Caco-2 (cell line): ENCODE results near the gene ALDH3B1. TPM values are rescaled to one million over a fixed set of nuclear protein-coding genes. Genes with fewer than 3 reads are reported as not detected.

ENCODE experiments used
- BruUV-seq: library from RNA; stranded (reverse); fragments of 400-500 nt; replicated peaks from 2 replicates; lab custom pipeline; 2021; lab: Mats Ljungman, UMichigan
- CTCF ChIA-PET: fragments of 300-600 bp; sonication (Branson Sonifier 250); formaldehyde crosslinking; loops from one replicate; lab custom pipeline; 2022; ENCODE audit warnings: antibody characterized with exemption; lab: Charles Lee
- POLR2A ChIA-PET: fragments of 300-600 bp; sonication (Branson Sonifier 250); formaldehyde crosslinking; loops from one replicate; lab custom pipeline; 2022; ENCODE audit warnings: antibody characterized with exemption; lab: Charles Lee
- DNase-seq, 2 experiments: peaks; one replicate each; pipeline versions ENCODE4 v3.0.0 to v3.0.0-alpha.2; 2020 to 2022
- H3K27me3 ChIP-seq: replicated peaks from 2 replicates; pipeline ENCODE4 v1.6.0; 2011; ENCODE audit warnings: low read length; ENCODE audit not compliant: control insufficient read depth, insufficient read depth
- H3K36me3 ChIP-seq: 2 replicates; pipeline ENCODE4 v1.5.1; 2011; ENCODE audit warnings: low read length; ENCODE audit not compliant: control insufficient read depth, insufficient read depth
- H3K4me1 ChIP-seq: fragments of 250-450 bp; sonication (Bioruptor Pico); 2 replicates; pipeline ENCODE4 v1.5.1; 2020; ENCODE audit warnings: mild to moderate bottlenecking
- H3K4me3 ChIP-seq: 2 replicates; pipeline ENCODE4 v1.5.1; 2011; ENCODE audit warnings: low read depth, mild to moderate bottlenecking, control low read depth, low read length
- H3K9me3 ChIP-seq: fragments of 250-450 bp; sonication (Bioruptor Pico); 2 replicates; pipeline ENCODE4 v1.5.1; 2020; ENCODE audit warnings: mild to moderate bottlenecking, moderate library complexity
- H3K27ac Mint-ChIP-seq: one replicate; pipeline ENCODE4 v1.8.0; 2022; ENCODE audit warnings: mixed read lengths; ENCODE audit not compliant: unreplicated experiment
- H3K27me3 Mint-ChIP-seq: one replicate; pipeline ENCODE4 v1.8.0; 2022; ENCODE audit warnings: mixed read lengths; ENCODE audit not compliant: insufficient read depth, unreplicated experiment
- H3K36me3 Mint-ChIP-seq: one replicate; pipeline ENCODE4 v1.8.0; 2022; ENCODE audit warnings: mild to moderate bottlenecking, mixed read lengths; ENCODE audit not compliant: insufficient read depth, unreplicated experiment
- H3K4me1 Mint-ChIP-seq: one replicate; pipeline ENCODE4 v1.8.0; 2022; ENCODE audit warnings: low read depth, mixed read lengths; ENCODE audit not compliant: unreplicated experiment
- H3K4me3 Mint-ChIP-seq: one replicate; pipeline ENCODE4 v1.8.0; 2022; ENCODE audit warnings: mild to moderate bottlenecking, moderate library complexity, mixed read lengths; ENCODE audit not compliant: unreplicated experiment
- H3K9me3 Mint-ChIP-seq: one replicate; pipeline ENCODE4 v1.8.0; 2022; ENCODE audit warnings: mixed read lengths; ENCODE audit not compliant: unreplicated experiment
- intact Hi-C: fragments of 100-400 bp; cut with micrococcal nuclease; formaldehyde crosslinking; loops from one replicate; pipeline ENCODE4 v1.10.0; 2022; ENCODE audit not compliant: unreplicated experiment
- total RNA-seq: library from RNA; stranded (reverse); gene quantifications from 2 replicates; pipeline ENCODE4 v1.2.3, GENCODE V29; 2022
- TF ChIP-seq, protein P1 (sequence below), 2 experiments: fragments of 200-600 bp in 1 of 2; IDR thresholded peaks; 1 replicate in 1 of 2; 2 replicates in 1 of 2; pipeline versions ENCODE4 v1.5.1 to v1.8.0; 2011 to 2022; ENCODE audit warnings: antibody characterized with exemption in 1 of 2, control low read depth in 1 of 2, inconsistent platforms in 1 of 2, low read depth in 1 of 2, low read length in 1 of 2, mild to moderate bottlenecking in 1 of 2, moderate library complexity in 1 of 2; ENCODE audit not compliant: insufficient read depth in 1 of 2, severe bottlenecking in 1 of 2, unreplicated experiment in 1 of 2

ALDH3B1 gene
- total RNA-seq, 1 experiment from 2014 or later = 8.2 TPM

DNA sequence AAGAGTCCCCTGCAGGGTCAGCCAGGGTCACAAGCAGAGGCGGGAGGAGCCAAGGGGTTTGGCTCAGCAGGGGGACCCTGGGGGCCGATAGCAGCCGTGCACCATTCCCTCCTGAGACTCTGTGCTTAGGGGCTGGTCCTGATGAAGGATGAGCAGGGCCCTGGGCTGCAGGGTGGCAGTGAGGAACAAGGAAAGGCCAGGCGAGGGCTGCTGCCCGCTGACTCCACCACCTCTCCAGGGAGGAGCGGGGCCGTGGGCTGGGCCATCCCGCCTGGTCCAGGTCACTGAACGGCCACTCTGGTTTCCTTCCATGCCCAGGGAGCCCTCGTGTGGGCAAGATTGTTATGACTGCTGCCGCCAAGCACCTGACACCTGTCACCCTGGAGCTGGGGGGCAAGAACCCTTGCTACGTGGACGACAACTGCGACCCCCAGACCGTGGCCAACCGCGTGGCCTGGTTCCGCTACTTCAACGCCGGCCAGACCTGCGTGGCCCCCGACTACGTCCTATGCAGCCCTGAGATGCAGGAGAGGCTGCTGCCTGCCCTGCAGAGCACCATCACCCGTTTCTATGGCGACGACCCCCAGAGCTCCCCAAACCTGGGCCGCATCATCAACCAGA lies 11.2 kb downstream of the ALDH3B1 start:
- intact Hi-C loops = loop anchor here (1.0 kb wide), 1 partner anchor 11 kb away; the partner anchor contains the start of gene ALDH3B1
- DNase-seq = peak in 1 of 2 experiments; percentile 67

DNA sequence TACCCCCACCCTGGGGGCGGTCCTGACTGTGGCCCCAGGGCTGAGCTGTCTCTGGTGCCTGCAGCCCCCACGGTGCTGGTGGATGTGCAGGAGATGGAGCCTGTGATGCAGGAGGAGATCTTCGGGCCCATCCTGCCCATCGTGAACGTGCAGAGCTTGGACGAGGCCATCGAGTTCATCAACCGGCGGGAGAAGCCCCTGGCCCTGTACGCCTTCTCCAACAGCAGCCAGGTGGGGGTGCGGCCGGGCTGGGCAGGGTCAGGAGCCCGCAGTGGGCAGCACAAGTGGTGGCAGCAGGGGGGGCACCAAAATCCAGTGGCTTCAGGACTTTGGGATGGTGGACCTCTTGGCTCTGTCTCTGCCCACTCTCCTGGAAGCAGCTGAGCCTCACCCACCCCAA lies 12.4 kb downstream of the ALDH3B1 start:
- TF ChIP-seq, protein P1, sequence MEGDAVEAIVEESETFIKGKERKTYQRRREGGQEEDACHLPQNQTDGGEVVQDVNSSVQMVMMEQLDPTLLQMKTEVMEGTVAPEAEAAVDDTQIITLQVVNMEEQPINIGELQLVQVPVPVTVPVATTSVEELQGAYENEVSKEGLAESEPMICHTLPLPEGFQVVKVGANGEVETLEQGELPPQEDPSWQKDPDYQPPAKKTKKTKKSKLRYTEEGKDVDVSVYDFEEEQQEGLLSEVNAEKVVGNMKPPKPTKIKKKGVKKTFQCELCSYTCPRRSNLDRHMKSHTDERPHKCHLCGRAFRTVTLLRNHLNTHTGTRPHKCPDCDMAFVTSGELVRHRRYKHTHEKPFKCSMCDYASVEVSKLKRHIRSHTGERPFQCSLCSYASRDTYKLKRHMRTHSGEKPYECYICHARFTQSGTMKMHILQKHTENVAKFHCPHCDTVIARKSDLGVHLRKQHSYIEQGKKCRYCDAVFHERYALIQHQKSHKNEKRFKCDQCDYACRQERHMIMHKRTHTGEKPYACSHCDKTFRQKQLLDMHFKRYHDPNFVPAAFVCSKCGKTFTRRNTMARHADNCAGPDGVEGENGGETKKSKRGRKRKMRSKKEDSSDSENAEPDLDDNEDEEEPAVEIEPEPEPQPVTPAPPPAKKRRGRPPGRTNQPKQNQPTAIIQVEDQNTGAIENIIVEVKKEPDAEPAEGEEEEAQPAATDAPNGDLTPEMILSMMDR (IDR thresholded peaks at IDR 0.05; ENCODE audit: insufficient read depth in 1 of 2, low read depth in 1 of 2, low read length in 1 of 2, severe bottlenecking in 1 of 2, unreplicated experiment in 1 of 2) = no peak
- Mint-ChIP-seq H3K36me3 (no peaks in the 10 kb centered on the region), H3K27ac (no peak overlapping the region), H3K4me3 (no peak overlapping the region), H3K27me3 (no peaks in the 10 kb centered on the region), H3K4me1 (peaks cover 12% of the 10 kb centered on the region), H3K9me3 (no peaks in the 10 kb centered on the region)
- Histone ChIP-seq H3K9me3 (no peaks in the 10 kb centered on the region), H3K4me3 (no peak overlapping the region), H3K4me1 (peaks cover 4% of the 10 kb centered on the region; the same call in 1 of the 2 replicates), H3K36me3 (no peaks in the 10 kb centered on the region), H3K27me3 (no peaks in the 10 kb centered on the region)
- ChIA-PET CTCF (interaction anchor here (0.6 to 1.6 kb wide), 5 partner anchors 13 to 1133 kb away, joined by 3 to 9 read pairs (median 4); partner anchors contain the start of gene ALDH3B1), POLR2A (interaction anchor here (1.6 kb wide), 1 partner anchor 13 kb away, joined by 4 read pairs; the partner anchor contains the start of gene ALDH3B1)
- DNase-seq = no peak
- no TSS peak for BruUV-seq
- intact Hi-C loops = no loop called here

More for the DNA sequence above, 11.2 kb downstream of the ALDH3B1 start:
- POLR2A ChIA-PET = interaction anchor here (1.6 kb wide), 1 partner anchor 11 kb away, joined by 4 read pairs; the partner anchor contains the start of gene ALDH3B1
- Mint-ChIP-seq H3K27ac (no peak overlapping the region), H3K4me3 (no peak overlapping the region), H3K36me3 (no peaks in the 10 kb centered on the region), H3K9me3 (no peaks in the 10 kb centered on the region), H3K4me1 (peaks cover 12% of the 10 kb centered on the region), H3K27me3 (no peaks in the 10 kb centered on the region)
- Histone ChIP-seq H3K36me3 (no peaks in the 10 kb centered on the region), H3K4me3 (no peak overlapping the region), H3K4me1 (peaks cover 16% of the 10 kb centered on the region), H3K9me3 (no peaks in the 10 kb centered on the region), H3K27me3 (no peaks in the 10 kb centered on the region)
- CTCF ChIA-PET = interaction anchor here (1.0 to 1.6 kb wide), 4 partner anchors 12 to 65 kb away, joined by 3 to 9 read pairs (median 4); partner anchors contain the start of gene ALDH3B1
- TF ChIP-seq, protein P1 (IDR thresholded peaks at IDR 0.05; ENCODE audit: insufficient read depth in 1 of 2, low read depth in 1 of 2, low read length in 1 of 2, severe bottlenecking in 1 of 2, unreplicated experiment in 1 of 2) = peak; percentile 27 to 59
- no TSS peak for BruUV-seq

DNA sequence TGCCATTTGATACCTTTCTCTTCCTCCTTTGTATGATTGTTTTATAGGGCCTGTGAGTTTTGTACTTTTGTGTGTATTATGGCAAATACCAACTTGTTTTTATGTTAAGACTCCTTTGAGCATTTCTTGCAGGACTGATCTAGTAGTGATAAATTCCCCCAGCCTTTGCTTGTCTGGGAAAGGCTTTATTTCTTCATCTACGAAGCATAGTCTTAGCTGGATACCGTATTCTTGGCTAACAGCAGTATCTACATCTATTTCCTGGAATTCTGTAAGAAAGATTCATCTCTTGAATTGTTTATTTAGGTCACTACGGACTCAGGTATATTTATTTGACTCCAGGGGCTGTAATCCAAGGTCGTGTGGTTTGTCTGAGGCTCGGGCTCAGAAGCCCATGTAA lies 14.4 kb downstream of the ALDH3B1 start:
- no peaks in the 10 kb centered on the region for H3K36me3 ChIP-seq
- Mint-ChIP-seq H3K4me1 (peaks cover 9% of the 10 kb centered on the region), H3K4me3 (no peak overlapping the region), H3K9me3 (no peaks in the 10 kb centered on the region), H3K27ac (no peak overlapping the region), H3K27me3 (no peaks in the 10 kb centered on the region), H3K36me3 (no peaks in the 10 kb centered on the region)
- H3K4me3 ChIP-seq = no peak overlapping the region
- intact Hi-C loops = no loop called here
- H3K27me3 ChIP-seq = no peaks in the 10 kb centered on the region
- H3K4me1 ChIP-seq = peaks cover 7% of the 10 kb centered on the region; the same call in 1 of the 2 replicates
- H3K9me3 ChIP-seq = no peaks in the 10 kb centered on the region
- DNase-seq = no peak
- POLR2A ChIA-PET = no interaction called here
- BruUV-seq = no TSS peak
- TF ChIP-seq, protein P1 (IDR thresholded peaks at IDR 0.05; ENCODE audit: insufficient read depth in 1 of 2, low read depth in 1 of 2, low read length in 1 of 2, severe bottlenecking in 1 of 2, unreplicated experiment in 1 of 2) = no peak
- CTCF ChIA-PET = interaction anchor here (1.2 kb wide), 1 partner anchor 13 kb away, joined by 3 read pairs; no protein-coding TSS in a partner anchor
